NOMO-1 (cell line): Measurements from ENCODE around the gene B3GLCT.
"Not testable (repeated sequence)": the region's sequence is repeated elsewhere in the genome, so short reads cannot be mapped to it uniquely, and the experiment has no call there.

Experiments used
- DNase-seq, 2 experiments: peaks; one replicate each; lab custom pipeline; 2025; ENCODE audit not compliant: unreplicated experiment in 2 of 2; lab: John Stamatoyannopoulos, UW

B3GLCT gene

GRCh38 chr13:31182987-31183386, 16.8 kb upstream of the B3GLCT start:
- no peak for DNase-seq

- no peak for DNase-seq
Observed at GRCh38 chr13:31184451-31184850, 15.3 kb upstream of the B3GLCT start.

GRCh38 chr13:31184981-31185645, 14.7 kb upstream of the B3GLCT start:
- DNase-seq: no peak

GRCh38 chr13:31191748-31192147, 8.0 kb upstream of the B3GLCT start:
- DNase-seq: no peak

GRCh38 chr13:31192306-31192705, 7.5 kb upstream of the B3GLCT start:
- no peak for DNase-seq

GRCh38 chr13:31195616-31196015, 4.2 kb upstream of the B3GLCT start:
- no peak for DNase-seq

- DNase-seq: no peak
Observed at GRCh38 chr13:31196992-31197391, 2.8 kb upstream of the B3GLCT start.

- DNase-seq: peak; percentile 9 to 43
Observed at GRCh38 chr13:31198519-31198918, 1.3 kb upstream of the B3GLCT start.

- DNase-seq: no peak
Observed at GRCh38 chr13:31199527-31199848, 287 bp upstream of the B3GLCT start.

- DNase-seq: peak; percentile 54 to 55
Observed at GRCh38 chr13:31200637-31200971, 829 bp downstream of the B3GLCT start.

- DNase-seq: no peak
Observed at GRCh38 chr13:31201341-31202031, 1.7 kb downstream of the B3GLCT start.

GRCh38 chr13:31204592-31204991, 4.8 kb downstream of the B3GLCT start:
- no peak for DNase-seq

GRCh38 chr13:31207661-31208552, 8.1 kb downstream of the B3GLCT start:
- no peak for DNase-seq

GRCh38 chr13:31208559-31209122, 8.9 kb downstream of the B3GLCT start:
- no peak for DNase-seq

GRCh38 chr13:31209172-31209840, 9.5 kb downstream of the B3GLCT start:
- no peak for DNase-seq

- DNase-seq: peak; percentile 27 to 61
Observed at GRCh38 chr13:31209841-31210210, 10.1 kb downstream of the B3GLCT start.

GRCh38 chr13:31213651-31214289, 14.0 kb downstream of the B3GLCT start:
- DNase-seq: no peak

- no peak for DNase-seq
Observed at GRCh38 chr13:31214435-31214834, 14.7 kb downstream of the B3GLCT start.

GRCh38 chr13:31216916-31217315, 17.1 kb downstream of the B3GLCT start:
- not testable (repeated sequence) for DNase-seq

- DNase-seq: no peak
Observed at GRCh38 chr13:31219909-31220598, 20.3 kb downstream of the B3GLCT start.
